HCT116 (cell line): ENCODE results near the gene FBXL7. TPM values are rescaled to one million over a fixed set of nuclear protein-coding genes. Genes with fewer than 3 reads are reported as not detected.

Source experiments
- ATAC-seq: fragments of 200-7000 bp; cut with Tn5 transposase; 2 replicates; pipeline ENCODE4 v1.9.1; 2020; ENCODE audit warnings: mild to moderate bottlenecking, moderate library complexity
- BruUV-seq: library from RNA; stranded (reverse); fragments of 400-500 nt; replicated peaks from 2 replicates; lab custom pipeline; 2021; lab: Mats Ljungman, UMichigan
- CTCF ChIA-PET: fragments of 300-600 bp; sonication (Branson Sonifier 250); formaldehyde crosslinking; loops from one replicate; lab custom pipeline; 2021; ENCODE audit warnings: antibody characterized with exemption; lab: Charles Lee
- POLR2A ChIA-PET: fragments of 300-600, 350-600 bp; sonication (Branson Sonifier 250); formaldehyde crosslinking; loops from one replicate; lab custom pipeline; 2021; ENCODE audit warnings: antibody characterized with exemption; lab: Charles Lee
- RAD21 ChIA-PET, 2 experiments: fragments of 300-600 bp; sonication (Branson Sonifier 250); formaldehyde crosslinking; loops; one replicate each; lab custom pipeline; 2023; ENCODE audit warnings: low total read pairs in 2 of 2; ENCODE audit not compliant: uncharacterized antibody in 2 of 2, unreplicated experiment in 2 of 2, low non-redundant PET in 1 of 2; lab: Charles Lee
- DNase-seq: peaks from one replicate; pipeline ENCODE4 v3.0.0-alpha.2; 2010; ENCODE audit warnings: low read depth, low spot score
- H2AFZ ChIP-seq: fragments of 200-600 bp; shearing (Covaris generic), sonication (generic); 2 replicates; pipeline ENCODE4 v1.6.1; 2017; ENCODE audit warnings: low read depth, mixed run types, mixed read lengths, antibody characterized with exemption, low read length; ENCODE audit not compliant: poor library complexity, severe bottlenecking
- H3K27ac ChIP-seq: 2 replicates; pipeline ENCODE4 v1.5.1; 2012; ENCODE audit warnings: low read depth, low read length
- H3K27me3 ChIP-seq: fragments of 200-600 bp; sonication (generic); 2 replicates; pipeline ENCODE4 v1.6.1; 2016; ENCODE audit warnings: mixed run types, low read length, mixed read lengths; ENCODE audit not compliant: insufficient read depth
- H3K36me3 ChIP-seq, 2 experiments: fragments of 200-500 bp in 1 of 2; fragments of 200-600 bp in 1 of 2; sonication (Bioruptor generic) in 1 of 2; sonication (generic) in 1 of 2; 2 replicates each; pipeline versions ENCODE4 v1.5.1 to v1.6.1; 2014 to 2016; ENCODE audit warnings: low read length in 2 of 2, inconsistent platforms in 1 of 2, mixed read lengths in 1 of 2, mixed run types in 1 of 2; ENCODE audit not compliant: insufficient read depth in 2 of 2, control insufficient read depth in 1 of 2
- H3K4me1 ChIP-seq, 2 experiments: fragments of 200-600 bp in 1 of 2; sonication (generic) in 1 of 2; 2 replicates each; pipeline versions ENCODE4 v1.5.1 to v1.6.1; 2012 to 2017; ENCODE audit warnings: low read length in 2 of 2, inconsistent platforms in 1 of 2, mild to moderate bottlenecking in 1 of 2, mixed read lengths in 1 of 2, mixed run types in 1 of 2, moderate library complexity in 1 of 2; ENCODE audit not compliant: insufficient read depth in 2 of 2, control insufficient read depth in 1 of 2
- H3K4me2 ChIP-seq: fragments of 200-600 bp; sonication (generic); 2 replicates; pipeline ENCODE4 v1.6.1; 2017; ENCODE audit warnings: mixed run types, low read length, mixed read lengths
- H3K4me3 ChIP-seq, 2 experiments: fragments of 200-600 bp in 1 of 2; sonication (generic) in 1 of 2; replicated peaks in 1 of 2; 2 replicates each; pipeline ENCODE4 v1.5.1; 2011 to 2016; ENCODE audit warnings: low read length in 2 of 2, control low read depth in 1 of 2, low read depth in 1 of 2, mild to moderate bottlenecking in 1 of 2, mixed read lengths in 1 of 2, mixed run types in 1 of 2
- H3K79me2 ChIP-seq: fragments of 200-600 bp; sonication (generic); 2 replicates; pipeline ENCODE4 v1.6.1; 2017; ENCODE audit warnings: mild to moderate bottlenecking, mixed run types, low read length, moderate library complexity, mixed read lengths; ENCODE audit not compliant: insufficient read depth
- H3K9ac ChIP-seq: fragments of 200-600 bp; sonication (generic); 2 replicates; pipeline ENCODE4 v1.6.1; 2016; ENCODE audit warnings: low read length, mixed read lengths
- H3K9me2 ChIP-seq: fragments of 200-600 bp; sonication (generic), shearing (Covaris generic); 2 replicates; pipeline ENCODE4 v1.6.1; 2017; ENCODE audit warnings: mixed run types, mild to moderate bottlenecking, moderate library complexity; ENCODE audit not compliant: insufficient read depth
- H3K9me3 ChIP-seq, 2 experiments: fragments of 200-500 bp in 1 of 2; fragments of 200-600 bp in 1 of 2; sonication (Bioruptor generic) in 1 of 2; sonication (generic) in 1 of 2; 2 replicates each; pipeline ENCODE4 v1.6.1; 2014 to 2017; ENCODE audit warnings: low read length in 2 of 2, mixed read lengths in 2 of 2, inconsistent platforms in 1 of 2, low read depth in 1 of 2, mild to moderate bottlenecking in 1 of 2, mixed run types in 1 of 2, moderate library complexity in 1 of 2; ENCODE audit not compliant: control insufficient read depth in 1 of 2, insufficient read depth in 1 of 2
- H4K20me1 ChIP-seq: fragments of 200-600 bp; sonication (generic), shearing (Covaris generic); 2 replicates; pipeline ENCODE4 v1.6.1; 2017; ENCODE audit warnings: mixed run types, mild to moderate bottlenecking, moderate library complexity; ENCODE audit not compliant: insufficient read depth
- ATF3 ChIP-seq: IDR thresholded peaks from 2 replicates; pipeline ENCODE4 v1.6.1; 2012
- CEBPB ChIP-seq: IDR thresholded peaks from 2 replicates; pipeline ENCODE4 v1.6.1; 2012; ENCODE audit warnings: low read depth
- CTCF ChIP-seq, 3 experiments: fragments of 200-600 bp in 1 of 3; sonication (generic) in 1 of 3; IDR thresholded peaks in 2 of 3; conservative IDR thresholded peaks in 1 of 3; 2 replicates each; pipeline ENCODE4 v1.5.1; 2012 to 2017; ENCODE audit warnings: low read depth in 2 of 3, low read length in 2 of 3, antibody characterized with exemption in 1 of 3, borderline replicate concordance in 1 of 3, control low read depth in 1 of 3, mild to moderate bottlenecking in 1 of 3, mixed read lengths in 1 of 3, mixed run types in 1 of 3, moderate library complexity in 1 of 3; ENCODE audit not compliant: insufficient read depth in 1 of 3
- ELF1 ChIP-seq: IDR thresholded peaks from 2 replicates; pipeline ENCODE4 v1.6.1; 2012; ENCODE audit warnings: low read depth, borderline replicate concordance
- EZH2phosphoT487 ChIP-seq: fragments of 200-600 bp; IDR thresholded peaks from 2 replicates; pipeline ENCODE4 v1.6.1; 2018; ENCODE audit warnings: antibody characterized with exemption, borderline replicate concordance
- JUND ChIP-seq: IDR thresholded peaks from 2 replicates; pipeline ENCODE4 v1.6.1; 2012
- POLR2AphosphoS5 ChIP-seq: IDR thresholded peaks from 2 replicates; pipeline ENCODE4 v1.6.1; 2011; ENCODE audit warnings: mild to moderate bottlenecking, low read depth, low read length, moderate library complexity
- RAD21 ChIP-seq: IDR thresholded peaks from 2 replicates; pipeline ENCODE4 v1.6.1; 2012; ENCODE audit warnings: low read depth, mild to moderate bottlenecking
- TCF7L2 ChIP-seq: IDR thresholded peaks from 2 replicates; pipeline ENCODE4 v1.7.0; 2011; ENCODE audit warnings: borderline replicate concordance, inconsistent platforms; ENCODE audit not compliant: insufficient read depth, insufficient read length; ENCODE audit errors: extremely low read depth
- YY1 ChIP-seq: IDR thresholded peaks from 2 replicates; pipeline ENCODE4 v1.6.1; 2011; ENCODE audit warnings: low read length, low read depth, moderate library complexity, mild to moderate bottlenecking; ENCODE audit not compliant: insufficient replicate concordance; ENCODE audit errors: extremely low read depth
- ZBTB33 ChIP-seq: IDR thresholded peaks from 2 replicates; pipeline ENCODE4 v1.6.1; 2011; ENCODE audit warnings: mild to moderate bottlenecking, low read length, moderate library complexity; ENCODE audit not compliant: insufficient replicate concordance; ENCODE audit errors: extremely low read depth
- intact Hi-C: fragments of 100-400 bp; cut with micrococcal nuclease; formaldehyde crosslinking; loops from 2 replicates; pipeline ENCODE4 v1.10.0; 2022
- total RNA-seq: library from RNA; stranded (reverse); gene quantifications from one replicate; pipeline ENCODE4 v1.2.1, GENCODE V29; 2021; ENCODE audit not compliant: unreplicated experiment

Gene FBXL7
- total RNA-seq, 1 experiment from 2014 or later: 0.05 TPM

GRCh38 chr5:15544039-15544438 lies 44.1 kb downstream of the FBXL7 start:
- Histone ChIP-seq H3K9me3 (peaks cover 0 to 16% of the 10 kb centered on the region in 2 experiments; a peak in 3 of 4 replicates), H3K27ac (no peak overlapping the region), H4K20me1 (no peaks in the 10 kb centered on the region), H2AFZ (no peak overlapping the region), H3K79me2 (no peaks in the 10 kb centered on the region), H3K4me3 (no peak overlapping the region), H3K9ac (no peak overlapping the region), H3K36me3 (no peaks in the 10 kb centered on the region), H3K4me1 (no peaks in the 10 kb centered on the region), H3K27me3 (no peaks in the 10 kb centered on the region), H3K4me2 (no peak overlapping the region), H3K9me2 (no peaks in the 10 kb centered on the region)
- POLR2A ChIA-PET: no interaction called here
- DNase-seq (no peak), ATAC-seq (no peak)
- CTCF ChIA-PET: no interaction called here
- intact Hi-C loops: no loop called here
- no peak for TF ChIP-seq EZH2phosphoT487
- TF ChIP-seq CEBPB: no peak
- TF ChIP-seq RAD21: no peak
- TF ChIP-seq TCF7L2: no peak
- TF ChIP-seq ZBTB33: no peak
- RAD21 ChIA-PET: no interaction called here
- BruUV-seq: no TSS peak

GRCh38 chr5:15545082-15545481 lies 45.1 kb downstream of the FBXL7 start:
- CTCF ChIA-PET: no interaction called here
- no peak overlapping the region for H3K27ac ChIP-seq
- H3K4me1 ChIP-seq: no peaks in the 10 kb centered on the region

More at GRCh38 chr5:15545082-15545481, 45.1 kb downstream of the FBXL7 start:
- ATAC-seq: no peak
- Histone ChIP-seq H2AFZ (no peak overlapping the region), H4K20me1 (no peaks in the 10 kb centered on the region), H3K4me3 (no peak overlapping the region), H3K4me2 (no peak overlapping the region), H3K27me3 (no peaks in the 10 kb centered on the region), H3K9me2 (no peaks in the 10 kb centered on the region), H3K9me3 (peaks cover 3 to 13% of the 10 kb centered on the region in 2 experiments; a peak in 3 of 4 replicates), H3K79me2 (no peaks in the 10 kb centered on the region), H3K36me3 (no peaks in the 10 kb centered on the region), H3K9ac (no peak overlapping the region)
- RAD21 ChIA-PET: no interaction called here
- intact Hi-C loops: no loop called here
- DNase-seq: no peak
- no TSS peak for BruUV-seq
- no peak for TF ChIP-seq ATF3
- no peak for TF ChIP-seq CTCF (IDR thresholded peaks at IDR 0.05 in 2 of 3, conservative IDR thresholded peaks at IDR 0.05 in 1 of 3; ENCODE audit: borderline replicate concordance in 1 of 3, insufficient read depth in 1 of 3, low read depth in 2 of 3, low read length in 2 of 3)
- TF ChIP-seq POLR2AphosphoS5: no peak
- no peak for TF ChIP-seq TCF7L2
- TF ChIP-seq YY1: no peak
- TF ChIP-seq ELF1: no peak
- no peak for TF ChIP-seq JUND
- POLR2A ChIA-PET: no interaction called here
